ENCODE measurements around the gene FLNA. TPM values are rescaled to one million over a fixed set of nuclear protein-coding genes. Genes with fewer than 3 reads are reported as not detected.
"Not testable (repeated sequence)": the region's sequence is repeated elsewhere in the genome, so short reads cannot be mapped to it uniquely, and the experiment has no call there.

Gene FLNA
- polyA plus RNA-seq, 1 experiment: 605 TPM

- POLR2A ChIA-PET; H3K4me3 ChIP-seq (ENCODE audit: low read depth, low read length); DNase-seq (ENCODE audit: low read depth, low spot score); H3K9me3 ChIP-seq (ENCODE audit: control insufficient read depth, insufficient read depth, low read length); H3K27ac ChIP-seq (ENCODE audit: low read depth, low read length); CTCF ChIA-PET; H3K27me3 ChIP-seq (ENCODE audit: control insufficient read depth, insufficient read depth, low read length): not testable (repeated sequence)
These were observed 32.8 kb downstream of the FLNA start for GRCh38 chrX:154341399-154342298.

GRCh38 chrX:154334496-154334895 is 39.9 kb downstream of the FLNA start:
- H3K4me3 ChIP-seq (ENCODE audit: low read depth, low read length): no peak overlapping the region
- no peak for DNase-seq (ENCODE audit: low read depth, low spot score)
- TF ChIP-seq CTCF (IDR thresholded peaks at IDR 0.05; ENCODE audit: low read depth, low read length): no peak
- H3K9me3 ChIP-seq (ENCODE audit: control insufficient read depth, insufficient read depth, low read length): no peaks in the 10 kb centered on the region
- CTCF ChIA-PET: no interaction called here
- POLR2A ChIA-PET: no interaction called here
- no peak overlapping the region for H3K27ac ChIP-seq (ENCODE audit: low read depth, low read length)
- H3K27me3 ChIP-seq (ENCODE audit: control insufficient read depth, insufficient read depth, low read length): no peaks in the 10 kb centered on the region

GRCh38 chrX:154333837-154334271 is 40.6 kb downstream of the FLNA start:
- ChIA-PET CTCF (no interaction called here), POLR2A (no interaction called here)
- Histone ChIP-seq H3K27ac (ENCODE audit: low read depth, low read length) (no peak overlapping the region), H3K27me3 (ENCODE audit: control insufficient read depth, insufficient read depth, low read length) (peaks cover 4% of the 10 kb centered on the region), H3K9me3 (ENCODE audit: control insufficient read depth, insufficient read depth, low read length) (no peaks in the 10 kb centered on the region), H3K4me3 (ENCODE audit: low read depth, low read length) (no peak overlapping the region)
- DNase-seq (ENCODE audit: low read depth, low spot score): no peak
- TF ChIP-seq CTCF (IDR thresholded peaks at IDR 0.05; ENCODE audit: low read depth, low read length): no peak

- Histone ChIP-seq H3K4me3 (ENCODE audit: low read depth, low read length) (no peak overlapping the region), H3K27ac (ENCODE audit: low read depth, low read length) (no peak overlapping the region), H3K9me3 (ENCODE audit: control insufficient read depth, insufficient read depth, low read length) (no peaks in the 10 kb centered on the region), H3K27me3 (ENCODE audit: control insufficient read depth, insufficient read depth, low read length) (peaks cover 5% of the 10 kb centered on the region)
- POLR2A ChIA-PET: no interaction called here
- DNase-seq (ENCODE audit: low read depth, low spot score): no peak
- no peak for TF ChIP-seq CTCF (IDR thresholded peaks at IDR 0.05; ENCODE audit: low read depth, low read length)
- CTCF ChIA-PET: no interaction called here
These were observed 41.3 kb downstream of the FLNA start for GRCh38 chrX:154333116-154333515.

- H3K27ac ChIP-seq (ENCODE audit: low read depth, low read length): no peak overlapping the region
- no peak for TF ChIP-seq CTCF (IDR thresholded peaks at IDR 0.05; ENCODE audit: low read depth, low read length)
- H3K27me3 ChIP-seq (ENCODE audit: control insufficient read depth, insufficient read depth, low read length): peaks cover 10% of the 10 kb centered on the region
- DNase-seq (ENCODE audit: low read depth, low spot score): no peak
- ChIA-PET POLR2A (no interaction called here), CTCF (no interaction called here)
- H3K9me3 ChIP-seq (ENCODE audit: control insufficient read depth, insufficient read depth, low read length): no peaks in the 10 kb centered on the region
- no peak overlapping the region for H3K4me3 ChIP-seq (ENCODE audit: low read depth, low read length)
These were observed 41.9 kb downstream of the FLNA start for GRCh38 chrX:154332561-154332960.
